ENCODE measurements around the gene C16orf90.

GRCh38 chr16:3480901-3481695 is 14.2 kb downstream of the C16orf90 start:
- TF ChIP-seq POU6F1 (CRISPR knock-in tag; IDR thresholded peaks at IDR 0.05; ENCODE audit: borderline replicate concordance, low read depth) (no peak), ESRRG (CRISPR knock-in tag; IDR thresholded peaks at IDR 0.05) (no peak), CREB5 (CRISPR knock-in tag; IDR thresholded peaks at IDR 0.05; ENCODE audit: low read depth) (no peak), ZFP30 (CRISPR knock-in tag; IDR thresholded peaks at IDR 0.05) (no peak), CSRNP3 (CRISPR knock-in tag; IDR thresholded peaks at IDR 0.05) (no peak), GLIS3 (CRISPR knock-in tag; IDR thresholded peaks at IDR 0.05) (no peak)
